Mesendoderm (in vitro differentiated cells): Measurements from ENCODE around the gene RBMS1.
A peak's percentile ranks its signal among the peaks of the same experiment; 100 is the strongest.

Experiments used
- DNase-seq: peaks from one replicate; pipeline ENCODE4 v3.0.0; 2013
- H2AK5ac ChIP-seq: 2 replicates; pipeline ENCODE4 v1.6.1; 2013; ENCODE audit warnings: low read length, inconsistent platforms
- H2BK120ac ChIP-seq: 2 replicates; pipeline ENCODE4 v1.6.1; 2013; ENCODE audit warnings: low read depth, mild to moderate bottlenecking, low read length, moderate library complexity, mixed read lengths
- H2BK15ac ChIP-seq: replicated peaks from 2 replicates; pipeline ENCODE4 v1.6.1; 2013; ENCODE audit warnings: low read depth, mild to moderate bottlenecking, moderate library complexity
- H2BK5ac ChIP-seq: 2 replicates; pipeline ENCODE4 v1.6.1; 2013; ENCODE audit warnings: low read length, inconsistent platforms
- H3K18ac ChIP-seq: 2 replicates; pipeline ENCODE4 v1.6.1; 2013; ENCODE audit warnings: mild to moderate bottlenecking, low read length, mixed read lengths
- H3K23ac ChIP-seq: one replicate; pipeline ENCODE4 v1.6.1; 2013; ENCODE audit warnings: low read length
- H3K27ac ChIP-seq: 2 replicates; pipeline ENCODE4 v1.5.1; 2013; ENCODE audit warnings: low read depth, mild to moderate bottlenecking, inconsistent platforms, low read length, moderate library complexity
- H3K27me3 ChIP-seq: 2 replicates; pipeline ENCODE4 v1.6.1; 2013; ENCODE audit warnings: low read length, control low read depth, mild to moderate bottlenecking, inconsistent platforms; ENCODE audit not compliant: insufficient read depth, poor library complexity
- H3K36me3 ChIP-seq: 2 replicates; pipeline ENCODE4 v1.6.1; 2013; ENCODE audit warnings: low read length, inconsistent platforms; ENCODE audit not compliant: control insufficient read depth, insufficient read depth
- H3K4ac ChIP-seq: one replicate; pipeline ENCODE4 v1.6.1; 2013; ENCODE audit warnings: low read depth, mild to moderate bottlenecking, low read length, moderate library complexity
- H3K4me1 ChIP-seq: 2 replicates; pipeline ENCODE4 v1.6.1; 2013; ENCODE audit warnings: low read depth, low read length, inconsistent platforms; ENCODE audit not compliant: control insufficient read depth
- H3K4me2 ChIP-seq: 2 replicates; pipeline ENCODE4 v1.6.1; 2013; ENCODE audit warnings: low read length
- H3K4me3 ChIP-seq: 2 replicates; pipeline ENCODE4 v1.5.1; 2013; ENCODE audit warnings: mild to moderate bottlenecking, low read length
- H3K56ac ChIP-seq: one replicate; pipeline ENCODE4 v1.6.1; 2013; ENCODE audit warnings: low read length
- H3K79me1 ChIP-seq: 2 replicates; pipeline ENCODE4 v1.6.1; 2013; ENCODE audit warnings: low read length, inconsistent platforms
- H3K79me2 ChIP-seq: 2 replicates; pipeline ENCODE4 v1.6.1; 2013; ENCODE audit warnings: mild to moderate bottlenecking, low read length; ENCODE audit not compliant: control insufficient read depth, insufficient read depth
- H3K9ac ChIP-seq: 2 replicates; pipeline ENCODE4 v1.6.1; 2013; ENCODE audit warnings: low read length, inconsistent platforms
- H4K5ac ChIP-seq: one replicate; pipeline ENCODE4 v1.6.1; 2013; ENCODE audit warnings: low read length
- H4K8ac ChIP-seq: one replicate; pipeline ENCODE4 v1.6.1; 2013; ENCODE audit warnings: low read depth, mild to moderate bottlenecking, control low read depth, low read length, moderate library complexity
- WGBS: extraction: QIAGEN DNeasy Blood & Tissue Kit; methylation state at CpG from one replicate; pipeline ENCODE4 v1.1.7; 2013; ENCODE audit warnings: low lambda C conversion rate, missing lambda C conversion rate; ENCODE audit not compliant: insufficient coverage; ENCODE audit errors: extremely low coverage; 5-methylcytosine and 5-hydroxymethylcytosine counted together

The RBMS1 gene

DNA sequence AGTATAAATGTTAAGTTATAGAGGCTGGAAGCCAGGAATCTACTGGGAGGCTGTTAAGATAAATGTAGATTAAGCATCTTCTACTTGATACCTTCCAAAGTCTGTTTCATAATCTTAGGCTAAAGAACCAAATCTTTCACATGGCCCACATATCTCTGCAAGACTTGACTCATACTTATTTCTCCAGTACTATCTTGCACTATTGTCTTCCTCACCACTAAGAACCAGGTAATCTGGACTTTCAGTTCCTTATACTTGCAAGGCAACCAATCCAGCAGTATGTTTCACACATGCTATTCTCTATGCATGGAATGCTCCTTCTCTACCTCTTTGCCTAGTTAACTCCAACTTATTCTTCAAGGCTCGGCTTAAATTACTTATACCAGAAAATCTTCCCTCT lies 62.2 kb downstream of the RBMS1 start:
- Histone ChIP-seq H3K4me1 (no peaks in the 10 kb centered on the region), H4K8ac (no peak overlapping the region), H2BK120ac (no peak overlapping the region), H3K27ac (no peak overlapping the region), H2AK5ac (no peak overlapping the region), H3K4ac (no peak overlapping the region), H3K18ac (no peak overlapping the region), H3K4me2 (no peak overlapping the region), H2BK5ac (no peak overlapping the region), H2BK15ac (no peak overlapping the region), H3K27me3 (no peaks in the 10 kb centered on the region), H3K79me2 (peaks cover 5% of the 10 kb centered on the region), H3K36me3 (no peaks in the 10 kb centered on the region), H3K4me3 (no peak overlapping the region), H4K5ac (no peak overlapping the region), H3K79me1 (peaks cover 7% of the 10 kb centered on the region), H3K9ac (no peak overlapping the region), H3K23ac (no peak overlapping the region), H3K56ac (no peak overlapping the region)
- WGBS, result no CpG with 5 or more reads among the region's 1 CpG
- DNase-seq, result no peak

DNA sequence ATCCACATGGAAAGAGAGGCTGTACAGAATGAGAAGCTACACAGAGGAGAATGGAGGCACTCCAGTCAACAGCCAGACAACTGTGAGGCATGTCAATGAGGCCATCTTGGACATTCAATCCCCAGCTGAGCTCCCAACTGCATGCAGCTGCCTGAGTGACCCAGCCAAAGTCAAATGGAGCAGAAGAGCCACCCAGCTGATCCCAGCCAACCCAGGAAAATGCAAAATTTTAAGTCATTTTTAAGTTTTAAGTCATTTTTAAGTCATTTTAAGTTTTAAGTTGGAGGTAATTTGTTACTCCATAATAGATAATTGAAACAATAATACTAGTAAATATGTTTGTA lies 63.6 kb downstream of the RBMS1 start:
- peaks cover 5% of the 10 kb centered on the region for H3K79me2 ChIP-seq

DNA sequence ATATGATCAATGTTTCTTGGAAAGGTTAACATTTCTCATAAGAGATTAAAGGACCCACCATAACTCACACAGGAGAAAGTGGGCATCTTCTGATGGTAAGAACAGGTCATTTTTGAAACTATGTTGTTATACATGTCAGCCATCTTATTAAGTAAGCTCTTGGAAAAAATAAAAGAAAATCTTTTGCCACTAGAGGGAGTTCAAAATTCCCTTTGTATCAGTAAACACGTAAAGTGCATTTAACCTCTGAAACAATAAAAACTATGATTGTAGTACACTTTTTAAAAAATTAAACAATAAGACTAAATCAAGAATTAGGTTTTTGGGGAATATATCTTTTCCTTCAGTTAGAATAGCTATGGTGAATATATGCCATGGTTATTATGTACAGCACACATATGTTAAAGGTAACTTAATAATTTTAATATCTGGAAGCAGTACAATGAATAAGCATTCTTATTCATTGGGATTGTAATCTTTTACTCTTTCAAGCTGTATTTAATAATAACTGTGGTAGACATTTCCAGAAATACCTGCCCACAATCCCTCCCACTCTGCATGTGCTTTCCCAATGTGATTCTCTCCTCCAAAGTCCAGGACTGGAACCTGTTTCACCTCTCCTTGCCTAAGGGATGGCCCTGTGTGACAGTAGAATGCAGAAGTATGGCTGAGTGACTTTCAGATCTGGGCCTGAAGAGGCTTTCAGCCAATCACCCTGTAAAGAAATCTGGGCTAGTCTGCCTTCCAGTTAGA lies 64.2 kb downstream of the RBMS1 start:
- Histone ChIP-seq H3K36me3 (no peaks in the 10 kb centered on the region), H2BK120ac (no peak overlapping the region), H3K56ac (no peak overlapping the region), H3K4me3 (no peak overlapping the region), H3K18ac (no peak overlapping the region), H4K5ac (no peak overlapping the region), H2AK5ac (no peak overlapping the region), H4K8ac (no peak overlapping the region), H3K23ac (no peak overlapping the region), H3K79me1 (peaks cover 7% of the 10 kb centered on the region), H3K4me1 (no peaks in the 10 kb centered on the region), H3K27me3 (no peaks in the 10 kb centered on the region), H3K9ac (no peak overlapping the region), H3K4ac (no peak overlapping the region), H3K27ac (no peak overlapping the region), H2BK15ac (no peak overlapping the region), H3K4me2 (no peak overlapping the region), H3K79me2 (peaks cover 5% of the 10 kb centered on the region), H2BK5ac (no peak overlapping the region)
- peak; percentile 61 for DNase-seq
- no CpG with 5 or more reads among the region's 1 CpG for WGBS

More for the DNA sequence above, 63.6 kb downstream of the RBMS1 start:
- Histone ChIP-seq H2BK5ac (no peak overlapping the region), H3K18ac (no peak overlapping the region), H3K4me2 (no peak overlapping the region), H3K4me1 (no peaks in the 10 kb centered on the region), H4K5ac (no peak overlapping the region), H3K27me3 (no peaks in the 10 kb centered on the region), H2BK120ac (no peak overlapping the region), H4K8ac (no peak overlapping the region), H3K4me3 (no peak overlapping the region), H3K79me1 (peaks cover 7% of the 10 kb centered on the region), H2BK15ac (no peak overlapping the region), H3K4ac (no peak overlapping the region), H2AK5ac (no peak overlapping the region), H3K9ac (no peak overlapping the region), H3K27ac (no peak overlapping the region), H3K36me3 (no peaks in the 10 kb centered on the region), H3K56ac (no peak overlapping the region), H3K23ac (no peak overlapping the region)
- no peak for DNase-seq

DNA sequence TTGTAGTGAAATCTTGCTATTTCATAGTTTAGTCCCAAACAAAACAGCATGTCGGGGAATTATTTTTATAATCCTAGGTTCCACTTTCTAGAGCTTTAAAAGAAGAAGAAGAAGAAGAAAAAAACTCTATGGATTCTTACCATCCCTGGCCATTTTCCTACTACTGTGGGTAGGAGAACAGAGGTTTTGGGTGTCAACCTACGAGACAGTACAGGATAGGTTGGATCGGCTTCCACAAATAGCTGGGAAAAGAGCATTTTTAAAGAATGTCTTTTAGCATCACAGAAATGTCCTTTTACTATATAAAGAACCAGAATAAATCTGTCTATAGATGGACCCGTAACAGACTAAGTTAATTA lies 65.2 kb downstream of the RBMS1 start:
- H2AK5ac ChIP-seq, result no peak overlapping the region
- peaks cover 3% of the 10 kb centered on the region for H3K79me2 ChIP-seq
- no peak overlapping the region for H2BK120ac ChIP-seq
- H3K18ac ChIP-seq, result no peak overlapping the region
- H3K4me1 ChIP-seq, result no peaks in the 10 kb centered on the region
- no peak overlapping the region for H3K4me3 ChIP-seq
- no peak overlapping the region for H2BK5ac ChIP-seq
- no peak for DNase-seq
- H3K4ac ChIP-seq, result no peak overlapping the region
- no peak overlapping the region for H2BK15ac ChIP-seq
- H4K8ac ChIP-seq, result no peak overlapping the region
- H3K23ac ChIP-seq, result no peak overlapping the region
- no peak overlapping the region for H4K5ac ChIP-seq
- no peak overlapping the region for H3K27ac ChIP-seq
- no peaks in the 10 kb centered on the region for H3K27me3 ChIP-seq
- H3K4me2 ChIP-seq, result no peak overlapping the region
- peaks cover 7% of the 10 kb centered on the region for H3K79me1 ChIP-seq
- no peaks in the 10 kb centered on the region for H3K36me3 ChIP-seq
- H3K56ac ChIP-seq, result no peak overlapping the region
- no peak overlapping the region for H3K9ac ChIP-seq
- no CpG with 5 or more reads among the region's 4 CpGs for WGBS

DNA sequence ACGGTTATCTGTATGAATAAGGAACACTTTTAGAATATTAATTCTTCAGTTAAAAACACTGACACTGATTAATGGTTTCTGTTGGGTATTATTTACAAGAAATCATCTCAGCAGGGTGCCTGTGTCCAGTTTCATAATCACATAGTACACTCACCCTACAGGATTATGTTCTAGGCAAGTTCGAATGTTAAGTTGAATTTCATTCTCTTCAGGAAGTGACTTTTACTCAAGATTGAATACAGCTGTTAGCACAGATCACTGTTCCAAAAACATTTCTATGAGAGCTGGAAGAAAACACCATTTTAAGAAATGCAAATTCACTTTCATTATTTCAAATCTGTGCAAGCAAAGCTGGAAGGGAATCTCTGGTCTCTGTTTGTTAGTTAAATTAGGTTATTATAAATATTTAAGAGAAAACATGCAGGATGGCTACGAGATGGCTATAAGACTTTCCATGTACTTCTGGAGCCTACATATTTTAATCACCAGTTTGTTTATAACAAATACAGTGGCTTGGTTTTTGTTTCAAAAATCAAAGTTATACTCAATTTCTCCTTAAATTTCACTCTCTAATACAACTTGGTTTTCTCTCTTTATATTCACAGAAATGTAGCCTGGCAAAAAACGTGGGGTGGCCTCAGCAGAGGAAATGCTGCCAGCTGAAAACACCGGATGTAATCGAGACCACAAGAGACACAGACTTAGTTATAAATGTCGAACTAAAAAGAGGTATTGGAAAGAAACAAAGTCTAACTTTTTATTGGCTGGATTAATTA lies 65.8 kb downstream of the RBMS1 start:
- Histone ChIP-seq H3K56ac (no peak overlapping the region), H2BK5ac (no peak overlapping the region), H3K4me2 (no peak overlapping the region), H3K18ac (no peak overlapping the region), H3K79me1 (peaks cover 7% of the 10 kb centered on the region), H4K8ac (no peak overlapping the region), H3K27ac (no peak overlapping the region), H3K23ac (no peak overlapping the region), H3K4me3 (no peak overlapping the region), H3K9ac (no peak overlapping the region), H2BK15ac (no peak overlapping the region), H4K5ac (no peak overlapping the region), H3K36me3 (no peaks in the 10 kb centered on the region), H3K27me3 (no peaks in the 10 kb centered on the region), H3K4me1 (no peaks in the 10 kb centered on the region), H3K4ac (no peak overlapping the region), H2AK5ac (no peak overlapping the region), H2BK120ac (no peak overlapping the region), H3K79me2 (peaks cover 3% of the 10 kb centered on the region)
- WGBS, result no CpG with 5 or more reads among the region's 7 CpGs
- DNase-seq, result no peak
